ENCODE data around the gene CACNB2.

DNA sequence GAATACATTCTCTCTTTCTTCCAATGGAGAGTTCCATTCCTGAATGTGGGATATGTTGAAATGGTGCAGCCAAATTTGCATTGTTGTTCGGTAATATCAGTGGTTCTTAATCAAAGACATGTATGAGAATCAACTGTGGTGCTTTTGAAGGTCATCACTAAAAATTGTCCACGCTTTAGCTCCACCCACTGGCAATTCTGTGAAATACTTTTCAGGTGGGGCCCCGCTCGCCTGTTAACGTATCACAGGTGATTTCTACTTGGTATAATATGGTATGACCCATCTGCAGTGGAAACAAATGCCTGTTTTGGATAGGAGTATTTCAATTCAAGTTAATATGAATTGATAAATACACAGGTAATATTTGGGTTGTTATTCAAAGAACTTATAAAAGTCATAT lies 332.8 kb downstream of the CACNB2 start:
- no peak for TF ChIP-seq CBX5 (CRISPR knock-in tag; IDR thresholded peaks at IDR 0.05; ENCODE audit: borderline replicate concordance)
- no peak for TF ChIP-seq TGIF2 (CRISPR knock-in tag; IDR thresholded peaks at IDR 0.05)
- no peak for TF ChIP-seq JUND (CRISPR knock-in tag; IDR thresholded peaks at IDR 0.05)
